NCI-H1417 treated with DMSO at 0.1 percent for 48 hours (cell line): ENCODE data around the gene DSCAML1.

Experiments used
- DNase-seq: peaks from one replicate; lab custom pipeline; 2025; lab: John Stamatoyannopoulos, UW

DSCAML1 gene

DNA sequence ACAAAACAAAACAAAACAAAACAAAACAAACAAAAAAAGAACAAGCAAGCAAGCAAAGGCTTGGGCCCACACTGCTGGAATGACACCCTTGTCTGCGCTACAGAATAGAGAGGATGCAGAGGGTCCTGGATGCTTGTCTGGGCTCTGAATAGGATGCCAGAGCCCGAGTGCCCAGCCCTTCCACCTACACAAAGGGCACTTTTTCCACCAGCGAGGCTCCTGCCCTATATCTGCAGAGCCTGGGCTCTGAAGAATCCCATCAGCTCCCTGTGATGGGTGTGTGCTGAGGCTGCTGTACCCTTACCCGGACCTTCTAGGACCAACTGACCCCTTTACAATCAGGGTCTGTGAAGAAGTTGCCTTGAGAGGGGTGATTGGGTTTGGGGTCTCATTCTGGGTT, 221.2 kb downstream of the DSCAML1 start:
- no peak for DNase-seq

DNA sequence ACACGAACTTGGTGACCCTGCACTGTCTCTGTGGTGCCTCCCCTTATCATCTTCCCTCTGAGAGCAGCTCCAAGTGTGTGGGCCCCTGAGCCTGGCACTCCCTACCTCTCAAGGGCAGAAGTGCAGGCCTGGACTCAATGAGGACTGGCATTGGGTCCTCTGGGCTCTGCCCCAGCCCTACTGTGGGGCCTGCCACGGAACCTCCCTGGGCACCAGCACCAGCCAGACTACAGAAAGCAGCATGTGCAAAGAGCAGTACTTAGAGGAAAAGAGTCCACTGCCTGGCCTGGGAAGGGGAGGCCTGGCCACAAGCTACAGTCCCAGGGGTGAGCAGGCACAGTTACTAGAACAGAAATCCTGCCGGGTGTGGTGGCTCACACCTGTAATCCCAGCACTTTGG, 222.5 kb downstream of the DSCAML1 start:
- no peak for DNase-seq

DNA sequence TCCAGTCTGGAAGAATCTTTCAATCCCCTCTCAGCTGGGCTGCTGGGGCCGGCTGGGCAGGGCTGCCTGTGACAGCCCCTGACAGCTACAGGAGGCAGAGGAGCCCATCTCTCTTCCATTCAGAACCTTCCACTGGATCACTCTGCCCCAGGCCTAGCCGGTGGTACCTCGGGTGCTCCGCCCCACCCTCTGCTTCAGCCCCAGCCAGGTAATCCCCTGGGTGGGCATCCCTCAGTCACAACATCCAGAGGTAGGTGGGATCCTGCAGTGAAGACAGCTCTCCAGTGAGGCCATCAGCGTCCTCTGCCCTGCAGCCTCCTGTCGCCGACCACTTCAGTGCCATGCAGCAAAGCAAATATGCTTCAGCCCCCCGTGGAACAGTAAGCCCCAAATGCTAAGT, 223.7 kb downstream of the DSCAML1 start:
- no peak for DNase-seq

DNA sequence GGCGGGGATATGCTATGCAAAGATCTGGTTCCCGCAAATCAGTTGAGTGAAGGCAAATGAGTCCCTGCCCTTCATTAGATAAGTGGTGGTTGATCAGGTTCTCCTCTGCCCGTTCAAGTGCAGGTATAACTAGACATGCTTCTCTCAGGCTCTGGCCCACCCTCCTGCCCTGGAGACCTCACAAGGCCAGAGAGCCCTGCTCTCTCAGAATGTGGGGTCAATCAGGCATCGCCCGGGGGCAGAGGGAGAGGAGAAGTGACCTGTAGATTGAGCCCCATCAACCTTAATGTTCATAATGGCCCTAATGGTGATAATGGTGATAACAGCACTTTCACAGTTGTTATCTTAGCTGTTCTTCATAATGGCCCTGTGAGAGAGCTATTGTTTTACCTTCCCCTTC, 224.3 kb downstream of the DSCAML1 start:
- no peak for DNase-seq

DNA sequence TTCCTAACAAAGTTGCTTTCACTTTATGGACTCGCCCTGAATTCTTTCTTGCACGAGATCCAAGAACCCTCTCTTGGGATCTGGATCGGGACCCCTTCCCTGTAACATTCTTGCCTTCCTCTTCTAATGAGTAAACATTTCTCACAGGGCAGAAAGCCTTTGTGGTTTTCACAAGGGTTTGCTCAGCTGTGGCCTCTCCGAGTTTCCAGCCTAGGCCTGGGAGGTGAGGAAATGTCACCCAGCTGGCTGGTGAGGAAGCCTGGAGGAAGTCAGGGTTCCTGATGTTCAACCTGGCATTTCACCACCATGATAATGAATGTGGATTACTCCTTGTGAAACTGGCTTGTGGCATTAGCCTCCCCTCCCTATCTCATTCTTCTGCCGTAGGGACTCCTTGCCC, 224.9 kb downstream of the DSCAML1 start:
- no peak for DNase-seq

DNA sequence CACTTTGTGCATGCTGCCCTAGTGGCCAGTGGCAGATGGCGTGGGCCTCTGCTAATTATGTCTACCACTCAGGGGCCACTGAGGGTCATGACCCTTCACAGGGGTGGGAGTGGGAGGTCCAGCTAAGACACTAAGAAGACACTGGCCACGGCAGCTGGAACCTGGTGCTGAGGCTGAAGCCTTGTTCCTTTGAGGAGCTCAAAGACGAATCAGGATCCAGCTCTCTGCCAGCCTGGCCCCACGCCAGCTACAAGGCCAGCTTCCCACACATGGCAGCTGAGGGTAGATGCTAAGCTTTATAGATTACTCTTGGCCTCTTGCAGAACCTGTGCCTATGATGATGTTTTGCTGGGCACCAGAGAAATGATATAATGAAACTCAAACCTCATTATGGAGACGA, 226.3 kb downstream of the DSCAML1 start:
- no peak for DNase-seq

DNA sequence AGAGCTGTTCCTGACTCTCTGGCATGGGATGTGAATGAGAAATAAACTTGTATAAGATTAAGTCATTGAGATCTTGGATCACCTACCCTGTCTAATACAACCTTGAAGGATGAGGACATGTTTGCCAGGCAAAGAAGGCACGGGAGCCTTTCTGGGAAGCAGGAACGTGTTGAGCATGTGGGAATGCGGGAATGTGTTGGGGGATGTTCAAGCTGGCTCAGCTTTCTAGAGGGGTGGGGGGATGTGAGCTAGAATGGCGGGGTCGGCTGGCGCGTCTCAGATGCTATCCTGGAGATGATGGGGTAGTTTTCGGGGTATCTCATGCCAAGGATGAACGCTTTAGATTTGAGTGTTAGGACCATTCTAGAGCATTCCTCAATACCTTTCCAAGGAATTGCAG, 227.1 kb downstream of the DSCAML1 start:
- no peak for DNase-seq

DNA sequence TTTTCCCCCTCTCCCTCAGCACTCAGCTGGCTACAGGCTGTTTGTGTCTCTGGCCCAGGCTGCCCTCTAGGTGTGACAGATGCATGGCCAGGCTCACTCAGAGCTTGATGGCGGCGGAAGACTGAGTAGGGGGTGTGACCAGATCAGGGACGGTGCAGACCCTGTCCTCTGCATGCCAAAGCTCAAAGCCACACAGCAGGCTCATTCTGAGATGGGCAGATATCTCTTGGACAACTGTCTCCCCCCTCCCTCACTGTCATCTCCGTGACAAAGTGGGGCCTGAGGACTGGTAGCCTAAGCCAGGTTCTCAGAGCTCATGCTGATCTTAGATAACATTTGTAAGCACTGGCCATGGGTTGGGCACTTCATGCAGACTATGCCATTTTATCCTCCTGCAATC, 231.3 kb downstream of the DSCAML1 start:
- DNase-seq = no peak

DNA sequence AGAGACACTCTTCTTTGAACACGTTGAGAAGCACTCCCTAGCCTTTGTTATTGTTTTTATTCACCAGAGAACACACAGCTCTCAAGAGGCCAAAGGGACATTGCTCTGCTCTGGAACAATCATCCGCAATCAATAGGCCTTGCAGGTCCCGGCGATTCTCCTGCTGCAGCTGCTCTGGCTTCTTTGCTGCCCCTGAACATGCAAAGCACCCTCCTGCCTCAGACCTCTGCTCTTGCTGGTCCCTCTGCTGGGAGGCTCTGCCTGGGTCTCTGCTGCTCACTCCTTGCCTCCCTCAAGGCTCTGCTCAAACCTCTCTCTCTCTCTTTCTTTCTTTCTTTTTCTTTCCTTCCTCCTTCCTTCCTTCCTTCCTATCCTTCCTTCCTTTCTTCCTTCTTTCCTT, 232.7 kb downstream of the DSCAML1 start:
- DNase-seq = no peak

DNA sequence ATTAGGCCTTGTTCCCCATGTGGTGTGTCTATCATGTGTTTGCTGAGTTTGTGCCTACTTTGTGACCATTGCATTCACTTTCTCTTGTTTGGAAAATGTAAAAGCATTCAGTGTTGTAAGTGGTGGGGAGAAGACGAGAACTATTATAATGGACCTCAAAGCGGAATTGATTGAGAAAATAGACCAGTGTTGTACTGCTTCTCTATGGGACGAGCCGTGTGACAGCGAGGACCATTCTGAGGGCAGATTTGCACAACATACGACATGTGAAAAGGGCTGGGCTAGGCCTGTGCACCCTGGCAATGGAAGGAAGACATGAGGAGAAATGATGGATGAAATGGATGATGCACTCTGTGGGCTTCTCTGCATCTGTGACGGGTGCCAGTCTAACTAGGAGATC, 233.5 kb downstream of the DSCAML1 start:
- DNase-seq = no peak

DNA sequence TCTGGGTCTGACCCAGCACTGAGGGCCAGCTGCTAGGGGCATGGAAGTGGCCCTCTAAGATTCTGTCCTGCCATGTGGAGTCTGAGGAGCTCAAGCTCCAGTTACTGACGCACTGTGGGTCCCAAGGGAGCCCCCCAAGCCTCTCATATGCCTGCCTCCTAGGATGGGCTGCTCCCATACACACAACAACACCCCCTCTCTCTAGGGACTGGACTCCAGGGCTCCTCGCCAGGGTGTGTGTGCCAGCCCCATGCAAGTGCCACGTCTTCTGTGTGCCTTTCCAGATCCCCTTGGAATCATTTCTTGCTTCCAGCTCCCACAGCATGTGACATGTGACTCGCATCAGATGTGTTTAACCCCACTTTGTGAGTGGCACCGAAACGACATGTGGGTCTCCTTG, 234.9 kb downstream of the DSCAML1 start:
- DNase-seq = no peak

DNA sequence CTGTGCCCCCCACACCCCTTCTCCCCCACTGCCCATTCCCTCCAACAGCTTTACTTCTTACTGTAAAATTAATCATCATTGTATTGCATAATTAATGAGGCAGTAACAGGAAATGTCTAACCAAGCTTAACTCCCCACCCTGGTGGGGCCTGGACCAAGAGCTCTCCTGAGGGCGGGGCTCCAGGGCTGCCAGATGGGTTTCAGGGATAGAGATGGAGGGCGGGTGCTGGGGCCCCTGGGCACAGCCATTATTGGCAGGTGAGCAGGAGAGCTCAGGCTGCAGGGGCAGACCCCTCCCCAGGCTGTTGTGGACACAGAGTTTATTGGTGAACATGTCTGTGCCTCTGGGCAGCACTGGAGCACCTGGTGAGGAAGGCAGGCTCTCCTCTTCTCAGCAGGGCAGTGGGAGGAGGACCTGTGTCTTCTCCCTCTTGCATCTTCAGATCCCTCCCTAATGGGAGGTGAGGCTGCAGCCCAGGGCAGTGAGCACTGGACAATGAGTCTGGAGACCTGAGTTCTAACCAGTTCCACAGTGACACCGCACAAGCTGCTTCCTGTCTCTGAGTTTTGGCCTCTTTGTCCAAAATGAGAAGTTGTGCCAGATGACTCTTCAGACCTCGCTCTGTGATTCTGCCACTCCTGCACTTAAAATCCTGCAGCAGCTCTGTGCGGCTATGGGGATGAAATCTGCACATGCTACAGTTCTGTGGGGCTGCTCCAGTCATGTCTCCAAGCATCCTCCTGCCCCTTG, 236.1 kb downstream of the DSCAML1 start:
- DNase-seq = no peak

DNA sequence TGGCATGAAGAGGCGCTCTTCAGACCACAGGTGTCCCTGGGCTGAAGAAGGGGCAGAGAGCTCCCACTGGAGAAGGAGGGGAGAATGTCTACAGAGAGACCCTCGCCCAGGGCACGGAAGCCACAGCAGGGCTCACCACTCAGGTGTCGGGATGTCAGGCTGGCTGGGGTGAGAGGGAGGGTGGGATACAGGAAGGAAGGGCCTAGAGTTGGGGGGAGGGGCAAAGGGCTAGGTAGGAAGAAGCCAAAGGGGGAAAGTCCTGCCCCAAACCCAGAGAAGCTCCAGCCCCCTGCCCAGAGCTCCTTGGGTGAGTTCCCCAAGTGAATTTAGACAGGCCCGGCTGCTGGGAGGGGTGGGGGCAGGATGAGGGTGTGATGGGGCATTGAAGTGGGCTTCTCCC, 237.3 kb downstream of the DSCAML1 start:
- DNase-seq = no peak

DNA sequence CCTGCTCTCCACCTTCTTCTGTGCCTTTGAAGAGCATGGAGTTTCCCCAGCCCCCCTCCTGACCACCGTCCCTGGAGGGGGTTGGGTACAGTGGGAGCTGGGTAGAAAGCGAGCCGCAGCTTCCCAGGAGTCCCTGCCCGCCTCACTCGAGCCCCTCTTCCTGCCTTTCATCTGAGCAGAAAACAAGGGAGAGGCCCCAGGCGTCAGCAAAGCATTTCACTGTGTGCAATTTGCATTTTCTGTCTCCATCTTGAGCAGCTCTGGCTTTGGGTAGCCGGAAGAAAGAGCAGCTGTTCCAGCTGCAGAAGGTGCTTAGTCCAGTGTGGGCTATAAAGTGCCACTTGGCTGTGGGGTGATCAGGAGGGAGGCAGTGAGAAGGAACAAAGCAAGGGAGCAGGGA, 239.7 kb downstream of the DSCAML1 start:
- DNase-seq = no peak

DNA sequence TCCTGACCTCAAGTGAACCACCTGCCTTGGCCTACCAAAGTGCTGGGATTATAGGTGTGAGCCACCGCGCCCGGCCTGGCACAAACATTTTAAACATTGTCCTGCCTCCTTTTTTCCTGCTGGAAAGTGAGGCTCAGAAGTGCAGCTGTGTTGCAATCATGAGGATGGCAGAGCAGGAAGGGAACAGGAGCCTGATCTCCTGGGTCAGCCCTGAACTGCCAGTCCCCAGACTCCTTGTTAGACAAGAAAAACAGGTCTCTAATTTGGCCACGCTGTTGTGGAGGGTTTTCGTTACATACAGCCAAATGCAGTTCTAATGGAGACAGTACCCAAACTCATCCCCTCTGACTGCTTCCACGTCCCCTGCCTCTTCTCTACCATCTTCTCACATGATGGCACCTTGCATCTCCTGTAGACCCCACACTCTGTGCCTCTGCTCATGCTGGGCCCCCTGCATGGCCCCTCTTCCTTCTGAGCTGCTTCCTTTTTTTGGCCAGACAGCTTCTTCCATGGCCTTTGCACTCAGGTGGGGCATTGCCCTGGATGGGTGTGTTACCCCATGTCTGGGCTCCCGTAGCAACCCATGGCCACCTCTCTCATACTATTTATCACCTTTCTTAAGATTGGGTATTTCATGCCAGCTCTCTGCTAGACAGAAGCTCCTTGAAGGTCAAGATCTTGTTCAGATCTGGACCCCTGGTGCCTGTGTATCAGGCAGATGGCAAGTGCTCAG, 242.2 kb downstream of the DSCAML1 start:
- DNase-seq = no peak

DNA sequence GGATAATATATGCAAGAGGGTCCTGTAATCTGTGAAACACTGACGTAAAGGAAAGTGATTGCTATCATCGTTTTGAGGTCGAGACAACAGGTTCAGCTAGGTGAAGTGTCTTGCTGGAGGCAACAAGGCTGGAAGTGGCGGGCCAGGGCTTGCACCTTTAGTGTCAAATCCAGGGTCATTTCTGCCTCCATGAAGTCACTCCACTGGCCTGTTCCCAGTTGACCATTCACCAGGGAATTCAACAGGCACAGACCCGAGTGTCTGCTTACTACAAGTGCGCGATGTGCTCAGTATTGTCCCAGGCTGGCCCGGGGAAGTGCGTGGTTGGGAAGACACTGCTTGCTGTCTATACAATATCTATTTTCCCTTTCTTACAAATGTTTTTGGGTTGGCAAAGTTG, 244.4 kb downstream of the DSCAML1 start:
- DNase-seq = no peak

DNA sequence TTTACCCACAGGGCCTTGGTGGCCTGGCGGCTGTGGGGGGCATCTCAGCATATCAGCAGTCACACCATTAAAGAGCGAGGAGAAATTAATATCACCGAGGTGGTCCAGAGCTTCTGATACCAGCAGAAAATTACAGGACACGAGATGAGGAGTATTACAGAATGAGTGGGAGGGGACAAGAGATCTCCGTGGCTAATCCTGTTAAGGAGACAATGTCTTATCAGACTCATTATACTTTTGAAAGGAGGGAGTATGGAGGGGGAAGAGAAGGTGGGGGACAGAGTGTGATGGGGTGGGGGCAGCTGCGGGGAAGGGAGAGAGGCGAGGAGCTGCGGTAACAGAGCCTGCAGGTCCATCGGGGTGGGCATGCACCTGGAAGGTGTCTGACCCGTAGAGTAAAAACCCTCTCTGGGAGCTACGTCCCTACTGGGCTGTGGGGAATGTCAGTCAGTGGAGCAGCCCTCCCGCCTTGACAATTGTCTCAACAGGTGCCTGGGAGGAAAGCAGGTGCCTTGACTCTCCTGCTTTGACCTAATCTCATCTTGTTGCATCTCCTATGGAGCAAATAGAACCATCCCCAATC, 245.2 kb downstream of the DSCAML1 start:
- DNase-seq = no peak

DNA sequence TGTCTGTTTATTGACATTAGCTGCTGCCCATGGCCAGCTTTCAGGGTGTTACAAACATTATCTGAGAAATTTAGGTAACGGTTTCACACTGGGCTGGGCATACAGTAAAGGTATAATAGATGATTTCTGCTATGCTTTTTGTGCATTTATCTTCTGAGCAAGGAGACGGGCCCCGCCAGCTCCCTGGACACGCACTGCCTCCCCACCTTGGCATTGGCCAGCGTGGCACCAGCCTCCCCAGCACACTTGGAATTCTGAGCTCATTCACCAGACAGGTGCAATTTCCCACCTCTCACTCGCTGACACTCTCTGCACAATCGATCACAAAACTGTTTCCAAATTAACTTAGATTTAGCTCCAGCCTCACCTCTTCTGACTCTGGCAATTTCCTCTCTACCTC, 246.6 kb downstream of the DSCAML1 start:
- no peak for DNase-seq

DNA sequence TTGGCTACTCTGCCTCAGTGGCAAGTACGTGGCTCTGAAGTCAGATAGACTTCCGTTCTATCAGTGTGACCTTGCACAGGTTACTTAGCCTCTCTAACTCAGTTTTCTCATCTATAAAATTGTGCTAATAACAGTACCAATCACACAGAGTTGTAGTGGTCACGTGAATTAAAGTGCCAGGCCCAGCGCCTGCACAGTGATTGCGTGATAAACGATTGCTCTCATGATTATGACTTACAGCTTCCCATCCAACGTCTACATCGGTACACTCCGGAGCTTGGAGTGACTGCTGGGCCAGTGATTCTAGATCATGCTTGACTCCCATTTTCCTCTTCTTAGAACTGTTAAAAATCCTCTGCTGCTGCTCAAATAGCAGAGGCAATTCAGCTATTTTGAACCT, 247.6 kb downstream of the DSCAML1 start:
- no peak for DNase-seq

DNA sequence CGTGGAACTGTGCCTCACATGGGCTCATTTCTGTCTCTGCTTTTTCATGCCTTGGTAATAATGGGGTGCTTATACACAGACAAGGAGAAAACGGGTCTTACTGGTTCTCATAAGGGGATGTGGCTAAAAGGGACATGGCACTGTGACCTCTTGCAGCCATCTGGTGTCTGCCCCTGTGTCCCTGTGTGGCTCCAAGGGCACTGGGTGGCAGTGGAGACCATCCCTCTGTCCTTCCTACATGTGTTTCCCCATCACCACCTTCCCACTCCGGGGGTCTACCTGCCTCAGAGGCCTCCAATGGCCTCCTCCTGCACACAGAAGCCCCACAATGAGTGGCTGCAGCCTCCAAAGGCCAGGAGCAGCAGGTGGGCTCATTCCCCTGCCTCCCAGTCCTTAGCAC, 248.1 kb downstream of the DSCAML1 start:
- no peak for DNase-seq

DNA sequence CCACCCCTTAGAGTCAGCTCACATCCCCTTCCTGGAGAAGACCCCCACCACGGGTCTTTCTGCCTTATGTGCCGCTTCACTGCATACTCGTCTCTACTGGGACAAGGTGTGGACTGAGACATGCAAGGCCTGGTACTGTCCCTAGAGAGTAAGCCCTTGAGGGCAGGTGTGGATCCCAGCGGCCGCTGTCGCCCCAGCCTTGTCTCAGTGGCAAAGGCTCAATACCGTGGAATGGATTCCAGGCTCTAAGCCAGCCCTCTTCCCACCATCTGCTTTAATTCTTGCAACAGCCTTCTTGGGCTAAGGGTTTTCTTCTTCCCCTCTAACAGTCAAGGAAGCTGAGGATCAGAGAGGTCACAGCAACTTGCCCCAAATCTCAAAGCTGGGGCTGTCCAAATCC, 249.1 kb downstream of the DSCAML1 start:
- no peak for DNase-seq

DNA sequence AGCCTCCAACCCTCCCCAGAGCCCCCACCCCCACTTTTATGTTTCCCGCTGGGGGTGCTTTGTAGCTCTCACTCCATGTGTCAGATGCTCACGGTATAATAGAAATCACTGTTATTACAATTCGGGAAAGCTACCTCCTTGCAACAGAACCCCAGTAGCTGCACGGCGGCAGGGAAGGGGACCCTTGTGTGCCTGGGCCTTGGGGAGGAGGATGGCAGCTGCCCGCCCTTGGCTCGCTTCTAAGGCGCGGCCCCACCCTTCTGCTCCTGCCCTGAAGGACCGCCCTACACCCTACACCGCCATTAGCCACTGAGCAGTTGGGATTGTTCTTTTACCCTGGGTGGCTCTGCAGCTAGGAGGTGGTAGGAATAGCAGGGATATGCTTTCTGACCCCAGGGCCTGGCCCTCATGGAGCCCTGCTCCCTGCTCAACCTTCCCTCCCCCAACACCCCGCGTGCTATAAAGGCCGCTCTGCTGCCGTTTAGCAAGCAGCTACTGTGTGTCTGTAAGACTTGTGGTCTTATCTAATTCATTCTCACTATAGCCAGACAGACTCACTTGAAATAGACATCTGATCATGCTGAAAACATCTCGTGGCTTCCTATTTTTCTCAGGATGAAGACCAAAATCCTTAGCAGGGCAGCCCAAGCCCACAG, 249.7 kb downstream of the DSCAML1 start:
- peak; percentile 89 for DNase-seq
